GM21390 (cell line): Measurements from ENCODE around the gene CD163L1.
"Not testable (repeated sequence)": the region's sequence is repeated elsewhere in the genome, so short reads cannot be mapped to it uniquely, and the experiment has no call there.

Experiments used
- ATAC-seq: cut with Tn5 transposase; IDR thresholded peaks from one replicate; pipeline ENCODE4 v1.9.1; 2021; ENCODE audit not compliant: unreplicated experiment

The CD163L1 gene

GRCh38 chr12:7337790-7338189, 106.2 kb downstream of the CD163L1 start:
- not testable (repeated sequence) for ATAC-seq

- no peak for ATAC-seq
Observed at GRCh38 chr12:7327918-7328317, 116.0 kb downstream of the CD163L1 start.

GRCh38 chr12:7324176-7324575, 119.8 kb downstream of the CD163L1 start:
- ATAC-seq: no peak

GRCh38 chr12:7322599-7322998, 121.4 kb downstream of the CD163L1 start:
- no peak for ATAC-seq

- no peak for ATAC-seq
Observed at GRCh38 chr12:7321624-7322023, 122.3 kb downstream of the CD163L1 start.

- no peak for ATAC-seq
Observed at GRCh38 chr12:7319930-7320329, 124.0 kb downstream of the CD163L1 start.

GRCh38 chr12:7310070-7310469, 133.9 kb downstream of the CD163L1 start:
- ATAC-seq: no peak
